CD14-positive monocyte (primary cell): Measurements from ENCODE around the gene CCL5. TPM values are rescaled to one million over a fixed set of nuclear protein-coding genes. Genes with fewer than 3 reads are reported as not detected.

Source experiments
- DNase-seq, 3 donors: peaks; one replicate each; pipeline ENCODE4 v3.0.0-alpha.2; 2011 to 2022
- H2AFZ ChIP-seq: 2 replicates; pipeline ENCODE4 v1.6.0; 2012; ENCODE audit warnings: mild to moderate bottlenecking, low read depth, low read length, inconsistent platforms; ENCODE audit not compliant: insufficient read depth, poor library complexity, severe bottlenecking
- H3K27ac ChIP-seq, 2 donors: 1 replicate in 1 of 2; 2 replicates in 1 of 2; pipeline ENCODE4 v1.5.1; 2012 to 2013; ENCODE audit warnings: low read length in 2 of 2, control low read depth in 1 of 2, inconsistent platforms in 1 of 2, low read depth in 1 of 2, mild to moderate bottlenecking in 1 of 2
- H3K27me3 ChIP-seq, 2 donors: one replicate each; pipeline versions ENCODE4 v1.6.0 to v1.6.1; 2011 to 2013; ENCODE audit warnings: low read length in 2 of 2; ENCODE audit not compliant: control insufficient read depth in 2 of 2, insufficient read depth in 2 of 2
- H3K36me3 ChIP-seq, 2 donors: replicated peaks in 1 of 2; 1 replicate in 1 of 2; 2 replicates in 1 of 2; pipeline versions ENCODE4 v1.5.1 to v1.6.1; 2012 to 2013; ENCODE audit warnings: low read length in 2 of 2, control low read depth in 1 of 2, inconsistent platforms in 1 of 2, mild to moderate bottlenecking in 1 of 2; ENCODE audit not compliant: insufficient read depth in 2 of 2, control insufficient read depth in 1 of 2
- H3K4me1 ChIP-seq, 2 donors: 1 replicate in 1 of 2; 2 replicates in 1 of 2; pipeline versions ENCODE4 v1.5.1 to v1.6.1; 2012 to 2013; ENCODE audit warnings: low read length in 2 of 2, control low read depth in 1 of 2, inconsistent platforms in 1 of 2, mild to moderate bottlenecking in 1 of 2, moderate library complexity in 1 of 2; ENCODE audit not compliant: insufficient read depth in 2 of 2, control insufficient read depth in 1 of 2
- H3K4me2 ChIP-seq: replicated peaks from 2 replicates; pipeline ENCODE3; 2012; ENCODE audit warnings: low read length, moderate library complexity, mild to moderate bottlenecking; ENCODE audit not compliant: poor library complexity, severe bottlenecking; ENCODE audit errors: extremely low read depth
- H3K4me3 ChIP-seq, 3 experiments: fragments of 200-600 bp in 1 of 3; sonication (generic) in 1 of 3; replicated peaks in 1 of 3; 1 replicate in 2 of 3; 2 replicates in 1 of 3; pipeline ENCODE4 v1.5.1; 2011 to 2013; ENCODE audit warnings: low read length in 3 of 3, mild to moderate bottlenecking in 3 of 3, control low read depth in 2 of 3, low read depth in 2 of 3, inconsistent platforms in 1 of 3, moderate library complexity in 1 of 3
- H3K79me2 ChIP-seq: 2 replicates; pipeline ENCODE4 v1.6.0; 2012; ENCODE audit warnings: mild to moderate bottlenecking, control low read depth, inconsistent platforms, low read length, moderate library complexity; ENCODE audit not compliant: insufficient read depth
- H3K9ac ChIP-seq: 2 replicates; pipeline ENCODE4 v1.6.0; 2017; ENCODE audit warnings: low read length, mild to moderate bottlenecking; ENCODE audit not compliant: insufficient read depth, poor library complexity, severe bottlenecking
- H3K9me3 ChIP-seq, 2 donors: replicated peaks in 1 of 2; 1 replicate in 1 of 2; 2 replicates in 1 of 2; pipeline versions ENCODE4 v1.5.1 to v1.6.1; 2012 to 2013; ENCODE audit warnings: low read length in 2 of 2, control low read depth in 1 of 2; ENCODE audit not compliant: control insufficient read depth in 1 of 2, insufficient read depth in 1 of 2
- H4K20me1 ChIP-seq: 2 replicates; pipeline ENCODE4 v1.6.0; 2012; ENCODE audit warnings: mild to moderate bottlenecking, low read length, control low read depth, moderate library complexity; ENCODE audit not compliant: insufficient read depth
- H3K27ac Mint-ChIP-seq, 7 donors: one replicate each; pipeline ENCODE4 v1.8.0; 2020; ENCODE audit warnings: mild to moderate bottlenecking in 7 of 7, mixed read lengths in 7 of 7, moderate library complexity in 6 of 7, inconsistent platforms in 2 of 7
- H3K27me3 Mint-ChIP-seq, 3 donors: one replicate each; pipeline ENCODE4 v1.8.0; 2021 to 2022; ENCODE audit warnings: low read depth in 3 of 3, mild to moderate bottlenecking in 3 of 3, mixed read lengths in 3 of 3, moderate library complexity in 3 of 3, inconsistent platforms in 1 of 3
- H3K36me3 Mint-ChIP-seq, 2 donors: one replicate each; pipeline ENCODE4 v1.8.0; 2020; ENCODE audit warnings: mixed read lengths in 2 of 2, inconsistent platforms in 1 of 2, mild to moderate bottlenecking in 1 of 2
- H3K4me1 Mint-ChIP-seq: one replicate; pipeline ENCODE4 v1.8.0; 2020; ENCODE audit warnings: mild to moderate bottlenecking, mixed read lengths
- H3K4me3 Mint-ChIP-seq, 2 donors: one replicate each; pipeline ENCODE4 v1.8.0; 2020; ENCODE audit warnings: mild to moderate bottlenecking in 2 of 2, mixed read lengths in 2 of 2, moderate library complexity in 1 of 2
- H3K9me3 Mint-ChIP-seq, 7 donors: one replicate each; pipeline ENCODE4 v1.8.0; 2020 to 2022; ENCODE audit warnings: mixed read lengths in 7 of 7, mild to moderate bottlenecking in 6 of 7, moderate library complexity in 6 of 7, inconsistent platforms in 2 of 7
- CTCF ChIP-seq: fragments of 200-600 bp; IDR thresholded peaks from one replicate; pipeline ENCODE4 v1.8.0; 2022; ENCODE audit warnings: antibody characterized with exemption, mild to moderate bottlenecking
- WGBS: methylation state at CpG from one replicate; pipeline ENCODE4 v1.1.5; 2013; ENCODE audit warnings: missing lambda C conversion rate; ENCODE audit not compliant: insufficient coverage; 5-methylcytosine and 5-hydroxymethylcytosine counted together
- intact Hi-C, 2 donors: fragments of 100-400 bp; cut with micrococcal nuclease; formaldehyde crosslinking; loops; one replicate each; pipeline versions ENCODE4 v1.15.0 to v1.15.1; 2023
- polyA plus RNA-seq, 3 donors: library from polyadenylated mRNA; depleted of rRNA in 1 of 3; unstranded in 2 of 3; stranded (reverse) in 1 of 3; fragments of 300-500 nt in 2 of 3; fragments of >200 nt in 1 of 3; fragmentation: Illumina TruSeq in 2 of 3; gene quantifications; 1 replicate in 2 of 3; 2 replicates in 1 of 3; pipeline ENCODE4 v1.2.3, GENCODE V29; 2012 to 2021

CCL5 gene
- polyA plus RNA-seq, 3 donors, result 0.95 to 6.8 (median 2.8) TPM

DNA sequence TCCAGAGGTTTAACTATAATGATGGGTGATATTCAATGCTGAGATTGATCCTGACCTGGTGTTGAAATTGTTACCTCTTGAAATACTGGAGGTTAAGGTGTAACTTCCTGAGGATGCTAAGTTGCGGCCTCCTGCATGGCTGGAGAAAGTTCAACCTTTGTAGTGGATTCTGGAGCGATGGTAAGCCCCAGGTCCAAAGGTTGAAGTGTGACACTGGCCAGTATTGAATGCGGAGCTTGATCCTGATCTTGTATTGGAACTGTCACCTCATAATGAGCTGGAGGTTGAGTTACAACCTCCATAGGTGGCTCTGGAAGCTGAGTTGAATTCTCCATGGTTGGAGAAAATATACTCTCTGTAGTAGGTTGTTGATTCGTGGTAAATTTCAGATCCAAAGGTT, 33.4 kb upstream of the CCL5 start:
- no peak overlapping the region for H3K27ac Mint-ChIP-seq
- no peaks in the 10 kb centered on the region for H4K20me1 ChIP-seq
- DNase-seq, result no peak
- H3K9me3 ChIP-seq, result no peaks in the 10 kb centered on the region
- peaks cover 0 to 3% (median 0%) of the 10 kb centered on the region in 7 donors for H3K9me3 Mint-ChIP-seq
- H3K4me3 ChIP-seq, result no peak overlapping the region
- no peak for TF ChIP-seq CTCF
- no peaks in the 10 kb centered on the region for H3K79me2 ChIP-seq
- H3K36me3 ChIP-seq, result no peaks in the 10 kb centered on the region
- H3K36me3 Mint-ChIP-seq, result peaks cover 2 to 7% of the 10 kb centered on the region in 2 donors
- 91% methylated on average over 2 of the region's 4 CpGs for WGBS
- no peaks in the 10 kb centered on the region for H3K4me1 ChIP-seq
- no peak overlapping the region for H3K4me3 Mint-ChIP-seq
- peaks cover 7% of the 10 kb centered on the region for H3K4me1 Mint-ChIP-seq
- peaks cover 0 to 4% (median 0%) of the 10 kb centered on the region in 3 donors for H3K27me3 Mint-ChIP-seq
- H3K4me2 ChIP-seq, result no peak overlapping the region
- no peak overlapping the region for H3K27ac ChIP-seq
- H3K9ac ChIP-seq, result no peak overlapping the region
- H2AFZ ChIP-seq, result no peak overlapping the region
- H3K27me3 ChIP-seq, result no peaks in the 10 kb centered on the region
- intact Hi-C loops, result no loop called here

GRCh38 chr17:35912942-35913341, 32.8 kb upstream of the CCL5 start:
- H3K4me3 Mint-ChIP-seq, result no peak overlapping the region
- no peak overlapping the region for H3K4me2 ChIP-seq
- DNase-seq, result no peak

More at GRCh38 chr17:35912942-35913341, 32.8 kb upstream of the CCL5 start:
- Histone ChIP-seq H3K27me3 (no peaks in the 10 kb centered on the region), H4K20me1 (no peaks in the 10 kb centered on the region), H3K9ac (no peak overlapping the region), H3K4me1 (no peaks in the 10 kb centered on the region), H2AFZ (no peak overlapping the region), H3K79me2 (no peaks in the 10 kb centered on the region), H3K36me3 (no peaks in the 10 kb centered on the region), H3K27ac (no peak overlapping the region), H3K9me3 (no peaks in the 10 kb centered on the region), H3K4me3 (no peak overlapping the region)
- peaks cover 7% of the 10 kb centered on the region for H3K4me1 Mint-ChIP-seq
- intact Hi-C loops, result no loop called here
- H3K27ac Mint-ChIP-seq, result no peak overlapping the region
- H3K9me3 Mint-ChIP-seq, result peaks cover 0 to 3% (median 0%) of the 10 kb centered on the region in 7 donors
- 95% methylated on average over 2 of the region's 2 CpGs for WGBS
- H3K27me3 Mint-ChIP-seq, result peaks cover 0 to 4% (median 0%) of the 10 kb centered on the region in 3 donors
- no peak for TF ChIP-seq CTCF
- peaks cover 0 to 1% of the 10 kb centered on the region in 2 donors for H3K36me3 Mint-ChIP-seq
